ENCODE measurements around the gene RASSF1.

Gene RASSF1

GRCh38 chr3:50374363-50375257, 34.0 kb upstream of the RASSF1 start:
- Mint-ChIP-seq H3K4me3 (no peak overlapping the region), H3K4me1 (peaks cover 14% of the 10 kb centered on the region), H3K36me3 (ENCODE audit: insufficient read depth) (no peaks in the 10 kb centered on the region), H3K27ac (ENCODE audit: low read depth) (no peak overlapping the region), H3K27me3 (no peaks in the 10 kb centered on the region), H3K9me3 (no peaks in the 10 kb centered on the region)
- no peak for ATAC-seq (replicated peaks; ENCODE audit: extremely low read depth, poor library complexity, severe bottlenecking)
- DNase-seq (ENCODE audit: low spot score in 2 of 2), result no peak

- no peaks in the 10 kb centered on the region for H3K36me3 Mint-ChIP-seq (ENCODE audit: insufficient read depth)
- no peak overlapping the region for H3K4me3 Mint-ChIP-seq
- no peaks in the 10 kb centered on the region for H3K27me3 Mint-ChIP-seq
- ATAC-seq (replicated peaks; ENCODE audit: extremely low read depth, poor library complexity, severe bottlenecking), result no peak
- H3K4me1 Mint-ChIP-seq, result peaks cover 22% of the 10 kb centered on the region
- H3K27ac Mint-ChIP-seq (ENCODE audit: low read depth), result peak overlapping the region; percentile 41
- DNase-seq (ENCODE audit: low spot score in 2 of 2), result no peak
- no peaks in the 10 kb centered on the region for H3K9me3 Mint-ChIP-seq
These were observed 32.8 kb upstream of the RASSF1 start for GRCh38 chr3:50373146-50374051.

- Mint-ChIP-seq H3K36me3 (ENCODE audit: insufficient read depth) (peaks cover under 1% of the 10 kb centered on the region), H3K4me3 (no peak overlapping the region), H3K27ac (ENCODE audit: low read depth) (peak overlapping the region; percentile 78), H3K4me1 (peaks cover 28% of the 10 kb centered on the region), H3K9me3 (no peaks in the 10 kb centered on the region), H3K27me3 (no peaks in the 10 kb centered on the region)
- DNase-seq (ENCODE audit: low spot score in 2 of 2) (no peak), ATAC-seq (replicated peaks; ENCODE audit: extremely low read depth, poor library complexity, severe bottlenecking) (no peak)
These were observed 31.7 kb upstream of the RASSF1 start for GRCh38 chr3:50372349-50372748.

- peaks cover 34% of the 10 kb centered on the region for H3K4me1 Mint-ChIP-seq
- H3K36me3 Mint-ChIP-seq (ENCODE audit: insufficient read depth), result peaks cover 3% of the 10 kb centered on the region
- no peak overlapping the region for H3K27ac Mint-ChIP-seq (ENCODE audit: low read depth)
- H3K4me3 Mint-ChIP-seq, result no peak overlapping the region
- DNase-seq (ENCODE audit: low spot score in 2 of 2), result no peak
- ATAC-seq (replicated peaks; ENCODE audit: extremely low read depth, poor library complexity, severe bottlenecking), result no peak
- H3K9me3 Mint-ChIP-seq, result no peaks in the 10 kb centered on the region
- no peaks in the 10 kb centered on the region for H3K27me3 Mint-ChIP-seq
These were observed 30.6 kb upstream of the RASSF1 start for GRCh38 chr3:50371133-50371685.

- DNase-seq (ENCODE audit: low spot score in 2 of 2) (no peak), ATAC-seq (replicated peaks; ENCODE audit: extremely low read depth, poor library complexity, severe bottlenecking) (no peak)
- no peak overlapping the region for H3K4me3 Mint-ChIP-seq
- H3K4me1 Mint-ChIP-seq, result peaks cover 40% of the 10 kb centered on the region
- H3K27ac Mint-ChIP-seq (ENCODE audit: low read depth), result no peak overlapping the region
- no peaks in the 10 kb centered on the region for H3K27me3 Mint-ChIP-seq
- no peaks in the 10 kb centered on the region for H3K9me3 Mint-ChIP-seq
- H3K36me3 Mint-ChIP-seq (ENCODE audit: insufficient read depth), result peaks cover 3% of the 10 kb centered on the region
These were observed 30.0 kb upstream of the RASSF1 start for GRCh38 chr3:50370594-50370993.

- no peak overlapping the region for H3K4me3 Mint-ChIP-seq
- H3K36me3 Mint-ChIP-seq (ENCODE audit: insufficient read depth), result peaks cover 4% of the 10 kb centered on the region
- H3K27me3 Mint-ChIP-seq, result no peaks in the 10 kb centered on the region
- H3K4me1 Mint-ChIP-seq, result peaks cover 44% of the 10 kb centered on the region
- no peak for DNase-seq (ENCODE audit: low spot score in 2 of 2)
- H3K9me3 Mint-ChIP-seq, result no peaks in the 10 kb centered on the region
- no peak for ATAC-seq (replicated peaks; ENCODE audit: extremely low read depth, poor library complexity, severe bottlenecking)
- no peak overlapping the region for H3K27ac Mint-ChIP-seq (ENCODE audit: low read depth)
These were observed 28.5 kb upstream of the RASSF1 start for GRCh38 chr3:50369012-50369670.

GRCh38 chr3:50365842-50366220, 25.2 kb upstream of the RASSF1 start:
- Mint-ChIP-seq H3K9me3 (no peaks in the 10 kb centered on the region), H3K27ac (ENCODE audit: low read depth) (peak overlapping the region; percentile 93), H3K36me3 (ENCODE audit: insufficient read depth) (peaks cover 6% of the 10 kb centered on the region), H3K4me3 (peak overlapping the region; percentile 85), H3K4me1 (peaks cover 30% of the 10 kb centered on the region), H3K27me3 (no peaks in the 10 kb centered on the region)
- ATAC-seq (replicated peaks; ENCODE audit: extremely low read depth, poor library complexity, severe bottlenecking) (no peak), DNase-seq (ENCODE audit: low spot score in 2 of 2) (no peak)

GRCh38 chr3:50365080-50365841, 24.6 kb upstream of the RASSF1 start:
- peak; percentile 85 to 90 for DNase-seq (ENCODE audit: low spot score in 2 of 2)
- Mint-ChIP-seq H3K4me3 (peak overlapping the region; percentile 85), H3K4me1 (peaks cover 30% of the 10 kb centered on the region), H3K36me3 (ENCODE audit: insufficient read depth) (peaks cover 6% of the 10 kb centered on the region), H3K9me3 (no peaks in the 10 kb centered on the region), H3K27me3 (no peaks in the 10 kb centered on the region), H3K27ac (ENCODE audit: low read depth) (peak overlapping the region; percentile 93)
- ATAC-seq (replicated peaks; ENCODE audit: extremely low read depth, poor library complexity, severe bottlenecking), result peak; percentile 98

- Mint-ChIP-seq H3K36me3 (ENCODE audit: insufficient read depth) (peaks cover 6% of the 10 kb centered on the region), H3K4me3 (peak overlapping the region; percentile 85), H3K27ac (ENCODE audit: low read depth) (peak overlapping the region; percentile 64), H3K4me1 (peaks cover 32% of the 10 kb centered on the region), H3K27me3 (no peaks in the 10 kb centered on the region), H3K9me3 (no peaks in the 10 kb centered on the region)
- ATAC-seq (replicated peaks; ENCODE audit: extremely low read depth, poor library complexity, severe bottlenecking), result no peak
- no peak for DNase-seq (ENCODE audit: low spot score in 2 of 2)
These were observed 24.0 kb upstream of the RASSF1 start for GRCh38 chr3:50364573-50365079.

GRCh38 chr3:50359760-50360110, 19.1 kb upstream of the RASSF1 start:
- peak; percentile 11 for ATAC-seq (replicated peaks; ENCODE audit: extremely low read depth, poor library complexity, severe bottlenecking)
- H3K27ac Mint-ChIP-seq (ENCODE audit: low read depth), result peak overlapping the region; percentile 98
- H3K36me3 Mint-ChIP-seq (ENCODE audit: insufficient read depth), result peaks cover 8% of the 10 kb centered on the region
- DNase-seq (ENCODE audit: low spot score in 2 of 2), result no peak
- H3K4me3 Mint-ChIP-seq, result peak overlapping the region; percentile 97
- no peaks in the 10 kb centered on the region for H3K9me3 Mint-ChIP-seq
- H3K4me1 Mint-ChIP-seq, result peaks cover 40% of the 10 kb centered on the region
- H3K27me3 Mint-ChIP-seq, result no peaks in the 10 kb centered on the region

- peaks cover 44% of the 10 kb centered on the region for H3K4me1 Mint-ChIP-seq
These were observed 18.5 kb upstream of the RASSF1 start, which contains the start of gene TMEM115 for GRCh38 chr3:50358911-50359759. Gene TMEM115 (minus strand): TSS chr3:50359521. CDS start chr3:50359063, 458 bp downstream.

More at GRCh38 chr3:50358911-50359759, 18.5 kb upstream of the RASSF1 start, which contains the start of gene TMEM115:
- Mint-ChIP-seq H3K27ac (ENCODE audit: low read depth) (peak within 1 kb of the TSS; percentile 98), H3K9me3 (no peaks in the 10 kb centered on the region), H3K27me3 (no peaks in the 10 kb centered on the region), H3K36me3 (ENCODE audit: insufficient read depth) (peaks cover 13% of the 10 kb centered on the region), H3K4me3 (peak within 1 kb of the TSS; percentile 97)
- ATAC-seq (replicated peaks; ENCODE audit: extremely low read depth, poor library complexity, severe bottlenecking) (peak; percentile 100), DNase-seq (ENCODE audit: low spot score in 2 of 2) (peak; percentile 80 to 92)
